OCI-LY1 (cell line): ENCODE measurements around the gene MPP2.

Experiments
- H2AFZ ChIP-seq: fragments of 200-600 bp; sonication (generic), shearing (Covaris generic); 2 replicates; pipeline ENCODE4 v1.6.0; 2014; ENCODE audit warnings: antibody characterized with exemption, mild to moderate bottlenecking, low read length
- H3F3A ChIP-seq: fragments of 200-600 bp; sonication (generic), shearing (Covaris generic); 2 replicates; pipeline ENCODE4 v1.6.0; 2014; ENCODE audit warnings: mild to moderate bottlenecking, antibody characterized with exemption, low read length, moderate library complexity; ENCODE audit not compliant: insufficient read depth
- H3K27ac ChIP-seq: fragments of 200-600 bp; sonication (generic); 2 replicates; pipeline ENCODE4 v1.5.1; 2014; ENCODE audit warnings: low read length, mixed run types, mild to moderate bottlenecking, low read depth; ENCODE audit not compliant: poor library complexity, severe bottlenecking
- H3K27me3 ChIP-seq: fragments of 200-600 bp; sonication (generic); 2 replicates; pipeline ENCODE4 v1.6.0; 2014; ENCODE audit warnings: antibody characterized with exemption, mild to moderate bottlenecking, low read length, moderate library complexity; ENCODE audit not compliant: insufficient read depth
- H3K36me3 ChIP-seq: fragments of 200-600 bp; sonication (generic); 2 replicates; pipeline ENCODE4 v1.6.1; 2014; ENCODE audit warnings: mild to moderate bottlenecking, antibody characterized with exemption, low read length, moderate library complexity, mixed read lengths; ENCODE audit not compliant: insufficient read depth
- H3K4me1 ChIP-seq: fragments of 200-600 bp; sonication (generic); 2 replicates; pipeline ENCODE4 v1.5.1; 2014; ENCODE audit warnings: mild to moderate bottlenecking, low read length, moderate library complexity; ENCODE audit not compliant: insufficient read depth, severe bottlenecking
- H3K4me2 ChIP-seq: fragments of 200-600 bp; sonication (generic), shearing (Covaris generic); 2 replicates; pipeline ENCODE4 v1.6.1; 2014; ENCODE audit warnings: low read length
- H3K4me3 ChIP-seq: fragments of 200-600 bp; sonication (generic); 2 replicates; pipeline ENCODE4 v1.5.1; 2014; ENCODE audit warnings: low read length, low read depth, mild to moderate bottlenecking, mixed read lengths; ENCODE audit not compliant: poor library complexity, severe bottlenecking
- H3K79me2 ChIP-seq: fragments of 200-600 bp; shearing (Covaris generic); 2 replicates; pipeline ENCODE4 v1.6.1; 2016; ENCODE audit warnings: mixed run types, low read length, mixed read lengths; ENCODE audit not compliant: insufficient read depth
- H3K9ac ChIP-seq: fragments of 200-600 bp; sonication (generic), shearing (Covaris generic); 2 replicates; pipeline ENCODE4 v1.6.1; 2014; ENCODE audit warnings: mild to moderate bottlenecking, low read length, mixed read lengths
- H3K9me2 ChIP-seq: fragments of 200-600 bp; sonication (generic), shearing (Covaris generic); 2 replicates; pipeline ENCODE4 v1.6.1; 2014; ENCODE audit warnings: low read depth, mild to moderate bottlenecking, low read length, mixed read lengths
- H3K9me3 ChIP-seq: fragments of 200-600 bp; shearing (Covaris generic); 2 replicates; pipeline ENCODE4 v1.6.1; 2014; ENCODE audit warnings: low read length, mixed read lengths
- H4K20me1 ChIP-seq: fragments of 200-600 bp; sonication (generic), shearing (Covaris generic); 2 replicates; pipeline ENCODE4 v1.6.0; 2016; ENCODE audit warnings: mild to moderate bottlenecking, low read length; ENCODE audit not compliant: insufficient read depth
- EZH2 ChIP-seq: fragments of 200-600 bp; sonication (generic), shearing (Covaris generic); IDR thresholded peaks from 2 replicates; pipeline ENCODE4 v1.8.0; 2017; ENCODE audit warnings: borderline replicate concordance, mixed run types, mild to moderate bottlenecking, antibody characterized with exemption, low read length, moderate library complexity, mixed read lengths
- TF ChIP-seq, protein P1 (sequence below): fragments of 200-600 bp; sonication (generic), shearing (Covaris generic); IDR thresholded peaks from 2 replicates; pipeline ENCODE4 v1.5.1; 2017; ENCODE audit warnings: mild to moderate bottlenecking, antibody characterized with exemption, low read length, moderate library complexity, mixed read lengths

The MPP2 gene

DNA sequence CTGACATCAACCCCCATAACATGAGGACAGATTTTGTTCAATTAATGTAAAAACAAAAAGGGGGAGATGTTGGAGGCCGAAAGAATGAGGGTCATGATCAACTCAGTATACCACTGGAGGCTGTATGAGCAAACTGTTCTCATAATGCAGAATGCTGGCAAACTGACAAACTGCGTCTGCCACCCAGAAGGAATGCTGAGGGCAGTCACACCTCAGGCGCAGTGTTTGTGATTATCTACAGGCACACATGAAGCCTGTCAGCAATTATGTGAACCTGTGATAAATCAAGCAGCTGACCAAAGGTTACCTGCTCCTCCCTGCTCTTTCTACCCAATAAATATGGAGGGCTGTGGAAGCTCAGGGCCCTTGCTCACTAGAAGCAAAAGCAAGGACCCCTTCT is 33.0 kb downstream of the MPP2 start:
- Histone ChIP-seq H3F3A (no peaks in the 10 kb centered on the region), H3K9me3 (no peaks in the 10 kb centered on the region), H3K9ac (no peak overlapping the region), H3K4me3 (no peak overlapping the region), H3K36me3 (no peaks in the 10 kb centered on the region), H3K27ac (no peak overlapping the region), H3K27me3 (no peaks in the 10 kb centered on the region; the same call in 1 of the 2 replicates), H3K9me2 (no peaks in the 10 kb centered on the region), H3K4me1 (no peaks in the 10 kb centered on the region), H3K4me2 (no peak overlapping the region), H2AFZ (no peak overlapping the region), H3K79me2 (no peaks in the 10 kb centered on the region), H4K20me1 (no peaks in the 10 kb centered on the region)
- TF ChIP-seq, protein P1, sequence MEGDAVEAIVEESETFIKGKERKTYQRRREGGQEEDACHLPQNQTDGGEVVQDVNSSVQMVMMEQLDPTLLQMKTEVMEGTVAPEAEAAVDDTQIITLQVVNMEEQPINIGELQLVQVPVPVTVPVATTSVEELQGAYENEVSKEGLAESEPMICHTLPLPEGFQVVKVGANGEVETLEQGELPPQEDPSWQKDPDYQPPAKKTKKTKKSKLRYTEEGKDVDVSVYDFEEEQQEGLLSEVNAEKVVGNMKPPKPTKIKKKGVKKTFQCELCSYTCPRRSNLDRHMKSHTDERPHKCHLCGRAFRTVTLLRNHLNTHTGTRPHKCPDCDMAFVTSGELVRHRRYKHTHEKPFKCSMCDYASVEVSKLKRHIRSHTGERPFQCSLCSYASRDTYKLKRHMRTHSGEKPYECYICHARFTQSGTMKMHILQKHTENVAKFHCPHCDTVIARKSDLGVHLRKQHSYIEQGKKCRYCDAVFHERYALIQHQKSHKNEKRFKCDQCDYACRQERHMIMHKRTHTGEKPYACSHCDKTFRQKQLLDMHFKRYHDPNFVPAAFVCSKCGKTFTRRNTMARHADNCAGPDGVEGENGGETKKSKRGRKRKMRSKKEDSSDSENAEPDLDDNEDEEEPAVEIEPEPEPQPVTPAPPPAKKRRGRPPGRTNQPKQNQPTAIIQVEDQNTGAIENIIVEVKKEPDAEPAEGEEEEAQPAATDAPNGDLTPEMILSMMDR: no peak
- no peak for TF ChIP-seq EZH2

DNA sequence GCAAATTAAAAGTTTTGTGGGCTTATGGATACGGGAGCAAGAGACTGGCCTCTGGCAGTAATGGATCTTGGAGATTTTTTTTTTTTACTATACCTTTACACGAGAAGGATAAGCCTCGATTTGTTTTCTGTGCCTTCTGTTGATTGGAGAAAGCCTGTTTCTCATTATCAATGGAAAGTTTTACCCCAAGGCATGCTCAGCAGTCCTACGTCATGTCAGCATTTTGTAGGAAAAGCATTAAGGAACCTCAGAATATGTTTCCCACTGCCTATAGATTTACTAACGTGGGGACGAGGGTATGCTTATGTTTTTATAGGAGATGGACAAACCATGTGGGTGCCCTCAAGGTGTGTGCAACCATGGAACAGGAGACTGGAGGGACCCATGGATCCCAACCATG is 33.5 kb downstream of the MPP2 start:
- no peaks in the 10 kb centered on the region for H3K9me2 ChIP-seq
- no peaks in the 10 kb centered on the region for H3F3A ChIP-seq
- no peaks in the 10 kb centered on the region for H3K9me3 ChIP-seq
- H3K79me2 ChIP-seq: no peaks in the 10 kb centered on the region
- TF ChIP-seq, protein P1: no peak
- TF ChIP-seq EZH2: no peak
- H4K20me1 ChIP-seq: no peaks in the 10 kb centered on the region
- H3K9ac ChIP-seq: no peak overlapping the region
- H3K36me3 ChIP-seq: no peaks in the 10 kb centered on the region
- H3K27me3 ChIP-seq: peaks cover under 1% of the 10 kb centered on the region; the same call in 1 of the 2 replicates
- H3K4me1 ChIP-seq: no peaks in the 10 kb centered on the region
- H3K4me3 ChIP-seq: no peak overlapping the region
- H3K4me2 ChIP-seq: no peak overlapping the region
- H2AFZ ChIP-seq: no peak overlapping the region
- no peak overlapping the region for H3K27ac ChIP-seq

DNA sequence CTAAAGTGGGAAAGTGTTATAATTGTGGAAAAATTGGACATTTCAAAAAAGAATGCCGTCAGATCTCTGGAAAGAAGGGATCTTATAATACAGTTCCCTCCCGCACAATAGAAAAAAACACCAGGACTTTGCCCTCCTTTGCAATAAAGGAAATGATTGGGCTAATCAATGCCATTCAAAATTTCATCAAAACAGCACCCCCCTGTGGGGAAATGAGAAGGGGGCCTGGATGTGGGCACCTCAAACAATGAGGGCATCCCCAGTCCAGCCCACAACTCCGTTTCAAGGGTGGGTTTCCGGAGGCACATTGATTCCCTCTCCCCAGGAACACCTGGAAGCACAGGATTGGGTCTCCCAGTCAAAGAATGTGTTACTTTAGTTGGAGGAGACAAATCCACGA is 34.2 kb downstream of the MPP2 start:
- H3K79me2 ChIP-seq: no peaks in the 10 kb centered on the region

More for the DNA sequence above, 34.2 kb downstream of the MPP2 start:
- Histone ChIP-seq H3F3A (no peaks in the 10 kb centered on the region), H3K27me3 (peaks cover 7% of the 10 kb centered on the region; the same call in 1 of the 2 replicates), H3K9ac (no peak overlapping the region), H3K4me1 (no peaks in the 10 kb centered on the region), H3K4me2 (no peak overlapping the region), H3K9me2 (no peaks in the 10 kb centered on the region), H3K27ac (no peak overlapping the region), H2AFZ (no peak overlapping the region), H3K4me3 (no peak overlapping the region), H3K9me3 (no peaks in the 10 kb centered on the region), H3K36me3 (no peaks in the 10 kb centered on the region), H4K20me1 (no peaks in the 10 kb centered on the region)
- TF ChIP-seq, protein P1: no peak
- no peak for TF ChIP-seq EZH2
